HepG2 (cell line): ENCODE data around the gene NDUFB6.

Experiments used
- ATF3 ChIP-seq: sonication (generic); formaldehyde crosslinking; IDR thresholded peaks from 2 replicates; pipeline ENCODE4 v1.4.0; 2020; ENCODE audit warnings: missing genetic modification reagents
- HNF1B ChIP-seq: sonication (generic); formaldehyde crosslinking; IDR thresholded peaks from 2 replicates; pipeline ENCODE4 v1.5.1; 2020; ENCODE audit warnings: mild to moderate bottlenecking, moderate library complexity, missing genetic modification reagents
- POLR2AphosphoS5 ChIP-seq: IDR thresholded peaks from 2 replicates; pipeline ENCODE4 v1.6.1; 2012; ENCODE audit warnings: low read depth, low read length
- RAD21 ChIP-seq: fragments of 450-650 bp; formaldehyde crosslinking; IDR thresholded peaks from 2 replicates; pipeline ENCODE4 v1.5.0; 2020; ENCODE audit warnings: mild to moderate bottlenecking
- ZNF431 ChIP-seq: sonication (generic); formaldehyde crosslinking; IDR thresholded peaks from 2 replicates; pipeline ENCODE4 v1.9.0; 2022; ENCODE audit warnings: missing genetic modification reagents, low read depth, mild to moderate bottlenecking, borderline replicate concordance

- peak; percentile 57; the same call in 1 of the 2 replicates for TF ChIP-seq POLR2AphosphoS5
- peak; percentile 67 for TF ChIP-seq RAD21 (CRISPR knock-in tag)
- no peak for TF ChIP-seq ATF3
- peak; percentile 39; the same call in 1 of the 2 replicates for TF ChIP-seq ZNF431 (CRISPR knock-in tag)
- no peak for TF ChIP-seq HNF1B
Measured at GRCh38 chr9:32550562-32551275, 22.2 kb downstream of the NDUFB6 start.
